GM10266 (cell line): ENCODE results near the gene UBALD2.

Experiments used
- DNase-seq: peaks from one replicate; pipeline ENCODE4 v3.0.0; 2012; ENCODE audit errors: extremely low spot score
- TF ChIP-seq, protein P1 (sequence below): IDR thresholded peaks from 2 replicates; pipeline ENCODE4 v1.5.1; 2012; ENCODE audit warnings: mild to moderate bottlenecking, low read depth; ENCODE audit not compliant: control insufficient read depth, insufficient read depth; ENCODE audit errors: missing control alignments

UBALD2 gene

DNA sequence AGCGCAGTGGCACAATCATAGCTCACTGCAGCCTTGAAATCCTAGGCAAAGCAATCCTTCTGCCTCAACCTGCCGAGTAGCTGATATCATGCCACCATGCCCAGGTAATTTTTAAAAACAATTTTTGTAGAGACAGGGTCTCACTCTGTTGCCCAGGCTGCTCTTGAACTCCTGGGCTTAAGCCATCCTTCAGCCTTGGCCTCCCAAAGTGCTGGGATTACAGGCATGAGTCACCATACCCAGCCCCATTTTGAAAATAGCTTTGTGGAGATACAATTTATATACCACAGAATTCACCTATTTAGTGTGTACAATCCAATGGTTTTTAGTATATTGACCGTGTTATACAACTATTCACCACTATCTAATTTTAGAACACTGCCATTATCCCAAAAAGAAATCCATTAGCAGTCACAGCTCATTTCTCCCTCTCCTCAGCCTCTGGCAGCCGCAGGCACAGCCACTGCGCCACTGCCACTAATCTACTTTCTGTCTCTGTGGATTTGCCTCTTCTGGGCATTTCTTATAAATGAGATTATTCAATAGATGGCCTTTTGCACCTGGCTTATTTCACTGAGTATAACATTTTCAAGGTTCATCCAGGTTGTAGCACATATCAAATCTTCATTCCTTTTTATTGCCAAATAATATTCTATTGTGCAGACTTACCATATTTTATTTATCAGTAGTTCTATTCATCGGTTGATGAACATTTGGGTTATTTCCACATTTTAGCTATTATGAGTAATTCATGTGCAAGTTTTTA is 31.4 kb upstream of the UBALD2 start:
- TF ChIP-seq, protein P1, sequence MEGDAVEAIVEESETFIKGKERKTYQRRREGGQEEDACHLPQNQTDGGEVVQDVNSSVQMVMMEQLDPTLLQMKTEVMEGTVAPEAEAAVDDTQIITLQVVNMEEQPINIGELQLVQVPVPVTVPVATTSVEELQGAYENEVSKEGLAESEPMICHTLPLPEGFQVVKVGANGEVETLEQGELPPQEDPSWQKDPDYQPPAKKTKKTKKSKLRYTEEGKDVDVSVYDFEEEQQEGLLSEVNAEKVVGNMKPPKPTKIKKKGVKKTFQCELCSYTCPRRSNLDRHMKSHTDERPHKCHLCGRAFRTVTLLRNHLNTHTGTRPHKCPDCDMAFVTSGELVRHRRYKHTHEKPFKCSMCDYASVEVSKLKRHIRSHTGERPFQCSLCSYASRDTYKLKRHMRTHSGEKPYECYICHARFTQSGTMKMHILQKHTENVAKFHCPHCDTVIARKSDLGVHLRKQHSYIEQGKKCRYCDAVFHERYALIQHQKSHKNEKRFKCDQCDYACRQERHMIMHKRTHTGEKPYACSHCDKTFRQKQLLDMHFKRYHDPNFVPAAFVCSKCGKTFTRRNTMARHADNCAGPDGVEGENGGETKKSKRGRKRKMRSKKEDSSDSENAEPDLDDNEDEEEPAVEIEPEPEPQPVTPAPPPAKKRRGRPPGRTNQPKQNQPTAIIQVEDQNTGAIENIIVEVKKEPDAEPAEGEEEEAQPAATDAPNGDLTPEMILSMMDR = no peak
- DNase-seq = no peak

DNA sequence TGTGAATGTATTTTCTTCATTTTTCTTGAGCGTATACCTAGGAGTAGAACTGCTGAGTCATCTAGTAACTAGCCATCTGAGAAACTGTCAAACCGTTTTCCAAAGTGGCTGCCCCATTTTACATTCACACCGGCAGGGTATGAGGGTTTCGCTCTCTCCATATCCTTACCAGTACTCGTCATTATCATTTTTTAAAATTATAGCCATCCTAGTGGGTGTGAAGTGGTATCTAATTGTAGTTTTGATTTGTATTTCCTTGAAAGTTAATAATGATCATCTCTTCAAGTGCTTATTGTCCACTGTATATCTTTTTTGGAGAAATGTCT is 30.8 kb upstream of the UBALD2 start:
- DNase-seq = no peak
- TF ChIP-seq, protein P1 = no peak

DNA sequence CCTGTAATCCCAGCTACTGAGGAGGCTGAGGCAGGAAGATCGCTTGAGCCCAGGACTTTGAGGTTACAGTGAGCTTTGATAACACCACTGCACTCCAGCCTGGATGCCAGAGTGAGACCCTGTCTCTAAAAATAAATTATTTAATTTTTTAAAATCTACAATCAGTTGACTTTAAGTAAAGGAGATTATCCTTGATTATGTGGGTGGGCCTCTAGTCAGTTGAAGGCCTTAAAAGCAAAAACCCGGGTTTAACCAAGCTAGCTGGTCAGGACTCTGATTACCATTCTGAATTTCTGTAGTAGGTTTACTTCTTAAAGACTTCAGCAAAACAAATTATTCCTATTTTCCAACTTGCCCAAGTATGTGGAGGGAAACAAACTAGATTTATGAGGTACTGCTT is 29.3 kb upstream of the UBALD2 start:
- DNase-seq = no peak

DNA sequence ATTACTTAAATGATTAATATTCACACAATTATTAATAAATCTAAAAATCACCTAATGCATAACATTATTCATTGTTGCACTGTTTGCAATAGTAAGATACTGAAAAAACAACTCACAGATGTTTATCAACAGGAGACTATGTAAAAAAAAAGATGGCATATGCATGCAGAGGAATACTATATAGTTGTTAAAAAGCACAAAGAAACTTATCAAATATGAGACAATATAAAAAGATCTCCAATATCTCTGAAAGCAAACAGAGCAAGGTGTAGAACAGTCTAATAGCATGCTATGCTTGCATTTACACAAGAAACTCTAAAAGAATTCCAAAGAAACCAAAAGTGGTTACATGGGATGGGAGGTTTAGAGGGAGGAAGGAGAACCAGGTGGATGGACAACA is 28.5 kb upstream of the UBALD2 start:
- TF ChIP-seq, protein P1 = no peak
- DNase-seq = no peak

More for the DNA sequence above, 29.3 kb upstream of the UBALD2 start:
- TF ChIP-seq, protein P1 = no peak

DNA sequence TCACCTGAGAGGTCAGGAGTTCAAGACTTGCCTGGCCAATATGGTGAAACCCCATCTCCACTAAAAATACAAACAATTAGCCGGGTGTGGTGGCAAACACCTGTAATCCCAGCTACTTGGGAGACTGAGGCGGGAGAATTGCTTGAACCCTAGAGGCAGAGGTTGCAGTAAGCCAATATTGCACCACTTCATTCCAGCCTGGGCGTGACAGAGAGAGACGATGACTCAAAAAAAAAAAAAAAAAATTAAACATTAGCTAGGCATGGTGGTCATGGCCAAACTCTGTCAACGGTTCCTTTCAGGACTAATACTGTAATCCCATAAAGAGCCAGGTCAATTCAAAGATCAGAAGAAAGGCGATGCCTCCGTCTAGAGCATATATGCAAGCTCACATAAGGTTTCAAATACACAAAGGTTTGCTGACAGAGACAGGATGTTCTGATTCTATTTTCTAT is 27.3 kb upstream of the UBALD2 start:
- no peak for DNase-seq
- TF ChIP-seq, protein P1 = no peak

DNA sequence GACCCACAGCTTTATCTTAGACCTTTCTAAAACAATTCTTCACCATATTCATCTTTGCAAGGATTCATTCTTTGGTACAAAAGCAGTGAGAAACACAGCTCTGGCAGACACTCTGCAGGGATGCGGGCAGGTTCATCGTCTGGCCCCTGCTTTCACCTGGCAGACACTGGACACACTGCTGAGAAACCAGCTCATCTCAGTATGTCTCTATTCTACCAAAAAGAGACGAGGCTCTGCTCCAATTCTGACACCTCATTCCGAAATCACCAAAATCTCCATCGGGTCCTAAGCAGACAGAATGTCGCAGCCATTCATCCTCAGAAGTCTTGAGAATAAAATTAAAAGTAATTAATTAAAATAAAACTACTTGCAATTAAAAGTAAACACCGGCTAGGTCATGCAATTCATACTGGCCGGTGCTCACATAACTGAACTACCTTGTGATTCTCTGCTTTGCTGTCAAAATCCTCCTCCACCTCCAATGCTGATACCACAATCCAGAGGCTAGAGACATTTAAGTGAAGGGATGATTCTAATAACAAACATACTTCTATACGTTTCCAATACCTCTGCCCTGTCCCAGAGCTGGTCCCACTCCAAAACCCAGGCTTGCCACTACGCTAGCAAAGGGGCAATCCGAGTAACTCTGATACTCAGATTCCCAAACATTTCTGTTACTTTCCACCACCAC is 26.2 kb upstream of the UBALD2 start:
- TF ChIP-seq, protein P1 = no peak

More for the DNA sequence above, 26.2 kb upstream of the UBALD2 start:
- no peak for DNase-seq
